Middle frontal gyrus (tissue), 1 donor: ENCODE data around the gene GSK3A.
"Not testable (repeated sequence)": the region's sequence is repeated elsewhere in the genome, so short reads cannot be mapped to it uniquely, and the experiment has no call there.

ENCODE experiments used
- DNase-seq: peaks from one replicate; pipeline ENCODE4 v3.0.0-alpha.2; 2015; ENCODE audit warnings: low spot score; ENCODE audit errors: extremely low spot score

GSK3A gene

GRCh38 chr19:42268704-42269477 is 26.5 kb upstream of the GSK3A start, which contains the start of gene CIC:
Gene CIC (plus strand): TSS chr19:42269252. CDS start chr19:42271784, 2,532 bp downstream.
- DNase-seq: peak; percentile 100

GRCh38 chr19:42268142-42268703 is 25.8 kb upstream of the GSK3A start:
- peak; percentile 98 for DNase-seq

- no peak for DNase-seq
Measured at GRCh38 chr19:42267644-42268141, 25.3 kb upstream of the GSK3A start.

- not testable (repeated sequence) for DNase-seq
Measured at GRCh38 chr19:42266928-42267603, 24.7 kb upstream of the GSK3A start.

- not testable (repeated sequence) for DNase-seq
Measured at GRCh38 chr19:42266105-42266504, 23.7 kb upstream of the GSK3A start.

- DNase-seq: no peak
Measured at GRCh38 chr19:42261763-42262162, 19.4 kb upstream of the GSK3A start.

GRCh38 chr19:42257842-42258241 is 15.4 kb upstream of the GSK3A start:
- DNase-seq: not testable (repeated sequence)

- no peak for DNase-seq
Measured at GRCh38 chr19:42255766-42256745, 13.7 kb upstream of the GSK3A start.

- peak; percentile 89 for DNase-seq
Measured at GRCh38 chr19:42254850-42255765, 12.7 kb upstream of the GSK3A start, which contains the start of gene ERF. Gene ERF (minus strand): TSS chr19:42255128. CDS start chr19:42254999, 129 bp downstream.

GRCh38 chr19:42254089-42254849 is 11.9 kb upstream of the GSK3A start:
- no peak for DNase-seq

GRCh38 chr19:42253245-42254088 is 11.1 kb upstream of the GSK3A start:
- no peak for DNase-seq

- DNase-seq: peak; percentile 56
Measured at GRCh38 chr19:42252365-42253244, 10.2 kb upstream of the GSK3A start.

- no peak for DNase-seq
Measured at GRCh38 chr19:42251572-42252358, 9.4 kb upstream of the GSK3A start.

GRCh38 chr19:42250666-42251531 is 8.5 kb upstream of the GSK3A start:
- DNase-seq: no peak

GRCh38 chr19:42250183-42250665 is 7.8 kb upstream of the GSK3A start:
- no peak for DNase-seq
